Measurements from ENCODE around the gene EGFL7.

Gene EGFL7

DNA sequence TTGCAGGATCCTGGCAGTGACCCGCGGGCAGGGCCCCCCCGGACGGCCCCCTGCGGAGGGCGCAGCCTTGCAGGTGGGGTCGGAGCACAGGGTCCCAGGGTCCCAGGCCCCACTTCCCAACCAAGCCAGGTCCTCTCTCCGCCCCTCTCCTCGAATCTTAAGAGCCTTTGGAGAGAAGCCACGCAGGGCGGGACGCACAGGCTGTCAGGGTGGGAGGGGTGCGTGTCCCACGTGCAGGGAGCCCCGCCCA is 18.4 kb upstream of the EGFL7 start:
- DNase-seq (ENCODE audit: low read depth in 3 of 3): no peak

DNA sequence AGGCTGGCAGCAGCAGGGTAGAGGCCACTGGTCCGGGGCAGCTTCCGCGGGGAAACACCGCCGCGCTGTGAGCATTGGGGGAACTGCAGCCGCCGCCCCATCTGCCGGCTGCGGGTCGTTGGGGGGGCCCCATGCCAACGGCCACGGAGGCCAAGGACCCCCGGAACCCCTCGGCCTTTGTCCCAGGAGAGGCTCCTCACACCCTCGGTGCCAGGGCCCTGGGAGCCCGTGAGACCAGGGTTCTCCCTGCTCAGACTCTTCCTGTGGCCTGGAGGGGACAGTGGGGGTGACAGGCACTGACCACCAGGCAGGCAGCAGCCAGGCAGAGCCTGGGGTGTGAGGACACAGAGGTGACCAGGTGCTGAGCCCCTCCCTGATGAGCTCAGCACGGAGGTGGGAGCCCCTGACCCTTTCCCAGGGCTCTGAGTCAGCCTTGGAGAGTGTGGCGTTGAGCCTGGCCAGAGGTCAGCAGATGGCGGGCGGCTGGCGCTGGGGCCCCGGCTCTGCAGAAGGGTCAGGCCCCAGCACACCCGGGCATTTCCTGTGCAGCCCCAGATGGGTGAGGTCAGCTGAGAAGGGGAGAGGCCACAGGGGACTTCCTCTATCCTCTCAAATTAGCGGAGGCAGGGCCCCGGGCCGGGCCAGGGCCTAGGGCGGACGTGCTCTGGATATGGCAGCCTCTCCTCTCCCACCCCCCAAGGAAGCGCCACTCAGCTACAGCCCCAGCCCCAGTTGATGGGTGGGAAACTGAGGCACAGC is 17.9 kb upstream of the EGFL7 start:
- peak; percentile 47 to 77 (median 58) for DNase-seq (ENCODE audit: low read depth in 3 of 3)

DNA sequence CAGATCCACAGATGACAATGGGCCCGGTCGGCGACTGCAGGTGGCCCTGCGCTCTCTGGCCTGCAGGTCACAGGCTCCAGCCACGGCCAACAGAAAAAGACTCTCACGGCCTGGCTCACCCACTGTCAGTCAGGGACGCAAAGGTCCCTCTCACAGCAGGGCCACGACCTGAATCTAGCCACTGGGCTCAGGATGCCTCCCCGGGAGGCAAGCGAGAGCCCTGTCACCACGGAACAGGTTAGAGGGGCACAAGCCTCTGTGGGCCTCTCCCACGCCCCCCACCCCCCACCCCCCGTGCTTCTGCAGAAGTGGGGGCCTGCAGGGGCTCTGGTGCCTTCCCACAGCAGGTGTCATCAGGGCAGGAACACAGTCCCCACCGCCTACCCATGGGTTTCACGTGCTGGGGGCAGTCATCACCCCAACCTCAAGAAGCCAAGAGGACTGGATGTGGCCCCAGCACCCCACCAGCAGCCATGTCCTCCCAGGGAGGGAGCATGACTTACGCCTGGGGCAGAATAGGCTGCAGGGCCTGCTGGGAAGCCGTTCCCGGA is 17.3 kb upstream of the EGFL7 start:
- DNase-seq (ENCODE audit: low read depth in 3 of 3): no peak

- DNase-seq (ENCODE audit: low read depth in 3 of 3): no peak
Measured at GRCh38 chr9:136645903-136646754, 16.6 kb upstream of the EGFL7 start.

DNA sequence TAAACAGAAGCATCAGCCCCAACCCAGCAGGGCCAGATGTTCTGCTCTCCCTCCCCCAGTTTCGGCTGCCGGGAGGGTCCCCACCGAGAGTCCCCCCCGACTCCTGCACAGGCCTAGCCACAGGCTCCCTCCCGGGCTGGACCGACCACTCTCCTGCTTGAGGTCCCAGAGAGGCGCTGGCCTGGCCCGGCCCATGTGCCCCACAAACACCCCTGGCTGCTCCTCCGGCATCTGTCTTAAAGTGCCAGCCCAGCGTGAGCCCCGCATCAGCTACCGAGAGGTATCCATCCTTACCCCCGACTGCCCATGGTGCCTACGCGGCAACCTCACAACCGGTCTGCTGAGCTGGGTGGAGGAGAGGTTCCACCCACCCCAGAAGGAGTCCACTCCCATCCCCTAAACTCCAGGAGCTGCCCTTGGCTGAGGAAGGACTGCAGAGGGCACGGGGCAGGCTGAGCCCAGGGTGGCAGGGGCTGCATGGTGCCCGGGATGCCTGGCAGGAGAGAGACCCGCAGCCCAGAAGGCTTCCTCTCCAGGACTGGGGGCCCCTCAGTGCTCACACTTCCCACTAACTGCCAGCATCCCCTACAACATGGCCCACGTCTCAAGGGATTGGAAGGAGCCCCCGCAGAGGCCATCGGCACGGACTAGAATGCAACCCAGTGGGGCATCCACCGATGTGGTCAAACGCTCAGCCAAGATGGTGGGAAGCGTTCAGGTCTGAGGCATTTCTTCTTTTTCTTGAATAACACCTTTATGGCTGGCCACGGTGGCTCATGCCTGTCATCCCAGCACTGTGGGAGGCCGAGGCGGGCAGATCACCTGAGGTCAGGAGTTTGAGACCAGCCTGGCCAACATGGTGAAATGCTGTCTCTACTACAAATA is 15.6 kb upstream of the EGFL7 start:
- no peak for DNase-seq (ENCODE audit: low read depth in 3 of 3)

DNA sequence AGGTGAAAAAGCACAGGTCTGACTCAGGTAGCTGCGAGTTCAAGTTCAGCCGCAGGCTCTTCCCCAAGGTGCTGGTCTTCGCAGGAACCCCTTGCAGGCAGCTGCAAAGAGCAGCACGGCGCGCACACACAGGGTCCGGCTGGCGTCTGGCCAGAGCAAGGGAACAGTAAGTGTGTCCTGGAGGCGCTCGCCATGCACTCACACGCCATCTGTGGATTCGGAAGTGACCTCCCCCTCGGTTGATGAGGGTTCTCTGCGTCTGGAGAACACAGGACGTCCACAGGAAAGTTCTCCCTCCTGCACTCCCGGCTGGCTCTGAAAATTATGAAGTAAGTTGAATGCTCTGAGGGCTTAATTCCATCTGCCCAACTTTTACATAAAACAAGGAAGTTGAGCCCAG is 14.0 kb upstream of the EGFL7 start:
- no peak for DNase-seq (ENCODE audit: low read depth in 3 of 3)

DNA sequence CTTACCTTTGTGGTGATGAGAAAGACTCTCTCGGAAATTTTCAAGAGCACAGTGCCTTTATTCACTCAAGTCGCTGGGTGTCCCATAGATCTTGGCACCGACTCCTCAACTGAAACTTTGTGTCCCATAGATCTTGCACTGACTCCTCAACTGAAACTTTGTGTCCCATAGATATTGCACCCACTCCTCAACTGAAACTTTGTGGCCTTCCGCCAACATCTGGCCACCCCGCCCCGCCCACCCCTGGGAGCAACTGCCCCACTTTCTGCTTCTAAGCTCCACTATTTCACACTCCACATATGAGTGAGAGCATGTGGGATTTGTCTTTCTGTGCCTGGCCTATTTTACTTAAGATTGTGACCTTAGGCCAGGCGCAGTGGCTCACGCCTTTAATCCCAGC is 12.7 kb upstream of the EGFL7 start:
- DNase-seq (ENCODE audit: low read depth in 3 of 3): no peak

DNA sequence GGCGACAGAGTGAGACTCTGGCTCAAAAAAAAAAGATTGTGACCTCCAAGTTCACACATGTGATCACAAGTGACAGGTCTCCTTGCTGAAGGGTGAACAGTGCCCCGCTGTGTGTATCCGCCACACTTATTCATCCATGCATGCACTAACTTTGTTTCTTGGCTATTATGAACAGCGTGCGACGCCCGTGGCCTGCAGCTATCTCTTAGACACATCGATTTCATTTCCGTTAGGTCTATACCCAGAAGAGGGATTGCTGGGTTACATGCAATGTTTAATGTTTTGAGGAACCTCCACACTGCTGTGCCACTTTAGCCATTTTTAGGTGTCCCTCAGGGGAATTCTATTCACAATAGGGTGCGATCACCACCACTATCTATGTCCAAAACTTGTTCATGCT is 12.1 kb upstream of the EGFL7 start:
- DNase-seq (ENCODE audit: low read depth in 3 of 3): no peak

DNA sequence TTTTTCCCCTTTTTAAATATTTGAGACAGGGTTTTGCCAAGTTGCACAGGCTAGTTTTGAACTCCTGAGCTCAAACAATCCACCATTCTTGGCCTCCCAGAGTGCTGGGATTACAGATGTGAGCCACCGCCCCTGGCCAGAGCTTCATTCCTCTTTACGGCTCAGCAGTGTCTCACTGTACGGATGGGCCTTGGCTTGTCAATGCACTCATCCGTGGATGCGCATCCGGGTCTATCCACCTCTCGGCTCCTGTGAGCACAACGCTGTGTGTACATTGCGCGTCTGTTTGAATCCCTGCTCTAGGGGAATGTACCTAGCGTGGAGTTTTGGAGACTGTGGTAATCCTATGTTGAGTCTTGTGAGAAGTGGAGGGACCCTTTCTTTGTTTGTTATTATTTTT is 10.9 kb upstream of the EGFL7 start:
- no peak for DNase-seq (ENCODE audit: low read depth in 3 of 3)

- DNase-seq (ENCODE audit: low read depth in 3 of 3): no peak
Measured at GRCh38 chr9:136653323-136654079, 9.2 kb upstream of the EGFL7 start.

- no peak for DNase-seq (ENCODE audit: low read depth in 3 of 3)
Measured at GRCh38 chr9:136654820-136655535, 7.7 kb upstream of the EGFL7 start.

DNA sequence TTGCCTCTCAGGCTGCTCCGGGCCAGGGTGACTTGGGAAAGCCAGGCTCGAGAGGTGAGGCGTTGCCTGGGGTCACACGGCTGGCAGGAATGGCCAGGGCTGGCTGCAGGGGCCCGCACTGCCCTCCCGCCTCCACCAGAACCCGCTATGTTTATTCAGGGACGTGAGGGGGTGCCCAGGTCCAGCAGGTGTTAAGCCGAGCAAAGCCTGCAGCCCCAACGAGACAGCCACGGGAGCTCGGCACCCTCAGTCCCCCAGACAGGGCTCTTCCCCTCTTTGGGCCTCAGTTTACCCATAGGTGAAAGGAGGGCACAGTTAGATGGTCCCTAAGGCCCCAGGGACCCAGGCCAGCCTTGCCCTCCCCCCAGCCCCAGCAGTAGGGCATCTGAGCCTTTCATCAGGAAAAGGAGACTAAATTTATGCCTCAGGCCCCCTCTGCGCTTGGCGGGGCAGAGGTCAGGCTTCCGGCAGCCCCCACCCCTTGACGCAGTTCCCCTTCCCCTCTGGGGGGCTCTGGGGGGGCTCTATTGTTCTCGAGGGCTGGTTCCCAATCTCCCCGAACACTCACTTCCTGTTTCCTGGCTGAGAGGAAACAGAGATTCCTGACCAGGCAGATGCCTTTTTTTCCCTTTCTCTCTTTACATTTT is 7.1 kb upstream of the EGFL7 start:
- no peak for DNase-seq (ENCODE audit: low read depth in 3 of 3)

DNA sequence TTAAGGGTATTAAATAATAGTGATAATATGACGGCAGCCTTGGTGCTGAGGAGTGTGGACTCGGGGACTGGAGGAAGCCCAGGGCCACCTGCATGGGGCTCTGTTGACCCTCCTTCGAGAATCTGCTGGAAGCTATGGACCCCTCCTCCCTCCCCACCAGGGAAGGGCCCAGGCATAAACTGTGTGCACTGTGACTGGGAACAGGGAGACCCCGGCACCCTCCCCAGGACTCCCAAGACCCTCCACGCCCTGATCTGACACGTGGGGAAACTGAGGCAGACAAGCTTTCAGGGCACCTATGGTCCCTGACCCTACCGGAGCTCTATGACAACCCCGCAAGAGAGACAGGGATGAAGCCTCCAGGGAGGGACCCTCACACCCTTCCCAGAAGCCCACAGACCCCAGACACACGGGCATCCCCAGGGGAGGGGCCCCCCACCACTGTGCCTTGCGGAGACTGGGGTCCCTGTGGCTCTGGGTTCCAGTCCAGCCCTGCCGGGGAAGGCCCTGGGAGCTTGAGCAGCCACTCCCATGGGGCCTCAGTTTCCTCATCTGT is 6.5 kb upstream of the EGFL7 start:
- DNase-seq (ENCODE audit: low read depth in 3 of 3): no peak

- DNase-seq (ENCODE audit: low read depth in 3 of 3): no peak
Measured at GRCh38 chr9:136656795-136657611, 5.7 kb upstream of the EGFL7 start.

GRCh38 chr9:136657974-136658848 is 4.5 kb upstream of the EGFL7 start:
- DNase-seq (ENCODE audit: low read depth in 3 of 3): no peak

DNA sequence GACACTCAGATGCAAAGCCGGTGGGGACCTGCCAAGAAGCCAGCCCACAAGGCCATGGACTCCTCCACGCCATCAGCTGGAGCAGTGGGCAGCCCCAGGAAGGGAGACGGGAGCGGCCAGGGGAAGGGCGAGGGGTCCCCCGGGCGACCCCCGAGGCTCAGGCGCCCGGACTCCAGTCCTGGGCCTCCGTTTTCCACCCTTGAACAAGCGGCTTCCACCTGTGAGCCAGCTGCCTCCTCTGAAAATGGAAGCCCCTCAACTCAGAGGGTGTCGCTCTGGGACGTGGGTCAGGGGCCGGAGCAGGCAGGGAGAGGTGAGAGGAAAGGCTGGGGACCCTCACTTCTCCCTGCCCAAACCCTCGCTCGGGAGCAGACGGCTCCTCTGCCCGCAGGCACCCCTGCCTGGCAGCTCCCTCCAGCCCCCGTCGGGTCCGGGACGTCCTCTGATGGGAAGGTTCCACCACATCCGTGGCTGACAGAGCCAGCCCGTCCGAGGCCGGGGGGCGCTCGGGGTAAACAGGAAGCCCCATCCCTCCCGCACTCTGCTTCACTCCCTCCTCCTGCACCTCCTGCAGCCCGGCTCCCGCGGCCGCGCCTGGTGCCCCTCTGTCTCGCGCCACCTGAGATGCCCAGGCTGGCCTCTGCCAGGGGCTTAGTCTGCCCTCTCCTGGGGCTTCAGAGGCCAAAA is 3.7 kb upstream of the EGFL7 start:
- DNase-seq (ENCODE audit: low read depth in 3 of 3): no peak

All from stimulated activated CD4-positive, alpha-beta T cell treated with anti-CD3 and anti-CD28 coated beads, TNF-alpha, amount 100 ng/mL, for 24 hours (primary cell).